PC-3 (cell line): ENCODE data around the gene ANXA6.

Source experiments
- CTCF ChIP-seq: fragments of 300-600 bp; sonication (generic); conservative IDR thresholded peaks from 2 replicates; pipeline ENCODE4 v1.5.1; 2017; ENCODE audit warnings: antibody characterized with exemption, low read depth, mild to moderate bottlenecking, low read length
- EZH2 ChIP-seq: fragments of 300-600 bp; sonication (generic); IDR thresholded peaks from one replicate; pipeline ENCODE4 v1.6.1; 2017; ENCODE audit warnings: antibody characterized with exemption, mild to moderate bottlenecking, low read length; ENCODE audit not compliant: unreplicated experiment

- TF ChIP-seq EZH2 (no peak), CTCF (no peak)
Observed at GRCh38 chr5:151141535-151141934, 16.0 kb downstream of the ANXA6 start.
